ENCODE measurements around the gene PARD3.

PARD3 gene

DNA sequence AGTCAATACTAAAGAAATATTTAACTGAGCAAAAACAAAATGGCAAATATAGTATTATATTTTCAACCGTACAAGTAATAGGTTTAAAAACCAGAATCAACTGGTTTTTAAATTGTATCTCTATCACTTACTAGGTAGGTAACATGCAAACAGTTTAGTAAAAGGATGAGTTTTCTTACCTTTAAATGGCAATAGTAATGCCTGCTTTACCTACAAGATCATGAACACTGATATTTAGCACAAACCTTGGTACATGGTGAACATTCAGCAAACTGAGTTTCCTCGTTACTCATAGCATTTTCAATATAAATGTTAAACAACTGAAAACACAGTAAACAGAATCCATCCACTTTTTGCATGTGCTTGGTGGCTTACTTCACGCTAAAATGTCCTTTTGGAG lies 389.1 kb downstream of the PARD3 start:
- no peak for DNase-seq (ENCODE audit: low read depth in 2 of 2)
- H3K4me3 ChIP-seq (replicated peaks in 1 of 2; ENCODE audit: low read depth in 2 of 2, low read length in 2 of 2): no peak overlapping the region
- TF ChIP-seq, protein P1, sequence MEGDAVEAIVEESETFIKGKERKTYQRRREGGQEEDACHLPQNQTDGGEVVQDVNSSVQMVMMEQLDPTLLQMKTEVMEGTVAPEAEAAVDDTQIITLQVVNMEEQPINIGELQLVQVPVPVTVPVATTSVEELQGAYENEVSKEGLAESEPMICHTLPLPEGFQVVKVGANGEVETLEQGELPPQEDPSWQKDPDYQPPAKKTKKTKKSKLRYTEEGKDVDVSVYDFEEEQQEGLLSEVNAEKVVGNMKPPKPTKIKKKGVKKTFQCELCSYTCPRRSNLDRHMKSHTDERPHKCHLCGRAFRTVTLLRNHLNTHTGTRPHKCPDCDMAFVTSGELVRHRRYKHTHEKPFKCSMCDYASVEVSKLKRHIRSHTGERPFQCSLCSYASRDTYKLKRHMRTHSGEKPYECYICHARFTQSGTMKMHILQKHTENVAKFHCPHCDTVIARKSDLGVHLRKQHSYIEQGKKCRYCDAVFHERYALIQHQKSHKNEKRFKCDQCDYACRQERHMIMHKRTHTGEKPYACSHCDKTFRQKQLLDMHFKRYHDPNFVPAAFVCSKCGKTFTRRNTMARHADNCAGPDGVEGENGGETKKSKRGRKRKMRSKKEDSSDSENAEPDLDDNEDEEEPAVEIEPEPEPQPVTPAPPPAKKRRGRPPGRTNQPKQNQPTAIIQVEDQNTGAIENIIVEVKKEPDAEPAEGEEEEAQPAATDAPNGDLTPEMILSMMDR (IDR thresholded peaks at IDR 0.05; ENCODE audit: low read depth, low read length): no peak

DNA sequence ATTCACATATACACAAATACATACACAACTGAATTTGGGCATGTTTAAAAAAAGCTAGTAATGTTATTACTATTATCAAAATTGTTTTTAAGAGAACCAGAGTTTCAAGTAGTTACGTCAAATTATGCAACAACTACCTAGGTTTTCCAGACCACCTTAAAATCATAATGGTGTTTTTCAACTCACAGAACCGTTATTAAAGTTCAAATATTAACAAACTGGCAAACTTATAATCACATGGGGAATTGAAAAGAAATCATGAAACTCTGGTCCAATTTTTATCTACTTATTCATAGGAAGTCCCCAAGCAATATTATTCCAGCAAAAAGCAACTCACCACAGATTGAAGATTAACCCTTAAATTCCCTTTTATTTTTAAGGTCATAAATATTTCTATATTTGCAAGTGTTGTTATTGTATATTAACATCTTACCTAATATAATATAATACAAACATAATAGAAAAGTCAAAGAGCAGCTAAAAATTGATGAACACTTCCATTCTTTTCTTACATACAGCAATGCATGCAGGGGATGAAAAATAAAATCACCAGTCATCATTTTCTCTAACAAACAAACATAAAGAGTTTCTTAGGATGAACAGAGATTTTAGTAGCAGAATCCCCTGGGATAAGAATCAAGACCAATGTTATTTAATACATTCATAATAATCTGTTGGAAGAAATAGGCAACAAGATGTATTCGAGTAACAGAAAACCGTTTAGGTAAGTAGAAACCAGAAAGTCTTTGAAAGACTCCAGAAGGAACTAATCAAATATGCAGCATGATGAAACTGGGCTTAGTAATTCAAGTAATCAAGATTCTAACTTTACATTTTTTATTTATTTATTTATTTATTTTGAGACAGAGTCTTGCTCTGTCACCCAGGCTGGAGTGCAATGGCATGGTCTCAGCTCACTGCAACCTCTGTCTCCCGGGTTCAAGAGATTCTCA lies 391.1 kb downstream of the PARD3 start:
- TF ChIP-seq, protein P1 (IDR thresholded peaks at IDR 0.05; ENCODE audit: low read depth, low read length): no peak
- peak in 1 of 2 donors; percentile 21 for DNase-seq (ENCODE audit: low read depth in 2 of 2)
- no peak overlapping the region for H3K4me3 ChIP-seq (replicated peaks in 1 of 2; ENCODE audit: low read depth in 2 of 2, low read length in 2 of 2)

DNA sequence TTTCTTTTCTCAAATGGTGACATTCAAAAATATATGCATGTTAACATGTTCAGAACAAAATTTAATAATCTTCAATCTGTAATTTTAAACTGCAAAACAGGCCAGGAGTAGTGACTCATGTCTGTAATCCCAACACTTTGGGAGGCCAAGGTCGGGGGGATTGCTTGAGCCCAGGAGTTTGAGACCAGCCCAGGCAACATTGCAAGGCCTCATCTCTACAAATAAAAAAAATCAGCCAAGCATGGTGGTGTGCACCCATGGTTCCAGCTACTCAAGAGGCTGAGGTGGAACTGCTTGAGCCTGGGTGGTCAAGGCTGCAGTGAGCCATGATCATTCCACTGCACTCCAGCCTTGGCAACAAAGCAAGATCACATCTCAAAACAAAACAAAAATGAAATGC lies 394.3 kb downstream of the PARD3 start:
- TF ChIP-seq, protein P1 (IDR thresholded peaks at IDR 0.05; ENCODE audit: low read depth, low read length): no peak
- H3K4me3 ChIP-seq (replicated peaks in 1 of 2; ENCODE audit: low read depth in 2 of 2, low read length in 2 of 2): no peak overlapping the region
- no peak for DNase-seq (ENCODE audit: low read depth in 2 of 2)

DNA sequence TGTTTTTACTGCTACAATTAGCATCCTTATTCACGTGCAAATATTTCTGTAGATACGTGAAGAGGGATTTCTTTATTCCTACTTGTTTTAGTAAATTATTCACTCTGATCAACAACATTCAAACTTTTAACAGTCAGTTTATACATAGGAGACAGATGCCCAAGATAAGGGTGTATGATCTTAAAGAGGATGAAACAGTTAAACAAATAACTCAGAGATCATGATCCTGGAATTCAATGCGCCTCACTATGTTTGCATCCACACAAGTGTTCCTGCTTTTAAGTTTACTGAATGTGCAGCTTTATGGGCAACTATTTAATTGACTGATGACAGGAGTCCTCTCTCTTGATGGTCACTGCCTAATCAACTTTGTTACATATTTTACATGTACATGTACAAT lies 394.8 kb downstream of the PARD3 start:
- DNase-seq (ENCODE audit: low read depth in 2 of 2): no peak
- TF ChIP-seq, protein P1 (IDR thresholded peaks at IDR 0.05; ENCODE audit: low read depth, low read length): no peak
- no peak overlapping the region for H3K4me3 ChIP-seq (replicated peaks in 1 of 2; ENCODE audit: low read depth in 2 of 2, low read length in 2 of 2)

DNA sequence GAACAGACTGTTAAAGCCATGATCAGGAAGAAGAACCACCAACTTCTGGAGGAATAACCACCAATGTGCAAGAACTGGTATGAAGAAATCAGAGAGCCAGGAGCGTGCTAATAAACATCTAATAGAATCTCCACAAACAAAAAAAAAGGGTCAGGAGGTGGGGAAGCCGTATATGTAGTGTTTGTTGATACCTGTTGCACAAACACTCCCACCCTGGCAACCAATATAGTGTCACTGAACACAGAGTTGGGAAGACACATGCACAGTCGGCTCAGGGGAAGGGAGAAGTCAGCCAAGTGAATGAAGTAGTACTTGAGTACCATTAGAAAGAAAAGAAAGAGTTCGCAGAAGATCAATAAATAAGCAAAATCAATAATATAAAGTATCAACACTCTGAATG lies 400.1 kb downstream of the PARD3 start:
- H3K4me3 ChIP-seq (replicated peaks in 1 of 2; ENCODE audit: low read depth in 2 of 2, low read length in 2 of 2): no peak overlapping the region
- TF ChIP-seq, protein P1 (IDR thresholded peaks at IDR 0.05; ENCODE audit: low read depth, low read length): no peak
- DNase-seq (ENCODE audit: low read depth in 2 of 2): no peak

DNA sequence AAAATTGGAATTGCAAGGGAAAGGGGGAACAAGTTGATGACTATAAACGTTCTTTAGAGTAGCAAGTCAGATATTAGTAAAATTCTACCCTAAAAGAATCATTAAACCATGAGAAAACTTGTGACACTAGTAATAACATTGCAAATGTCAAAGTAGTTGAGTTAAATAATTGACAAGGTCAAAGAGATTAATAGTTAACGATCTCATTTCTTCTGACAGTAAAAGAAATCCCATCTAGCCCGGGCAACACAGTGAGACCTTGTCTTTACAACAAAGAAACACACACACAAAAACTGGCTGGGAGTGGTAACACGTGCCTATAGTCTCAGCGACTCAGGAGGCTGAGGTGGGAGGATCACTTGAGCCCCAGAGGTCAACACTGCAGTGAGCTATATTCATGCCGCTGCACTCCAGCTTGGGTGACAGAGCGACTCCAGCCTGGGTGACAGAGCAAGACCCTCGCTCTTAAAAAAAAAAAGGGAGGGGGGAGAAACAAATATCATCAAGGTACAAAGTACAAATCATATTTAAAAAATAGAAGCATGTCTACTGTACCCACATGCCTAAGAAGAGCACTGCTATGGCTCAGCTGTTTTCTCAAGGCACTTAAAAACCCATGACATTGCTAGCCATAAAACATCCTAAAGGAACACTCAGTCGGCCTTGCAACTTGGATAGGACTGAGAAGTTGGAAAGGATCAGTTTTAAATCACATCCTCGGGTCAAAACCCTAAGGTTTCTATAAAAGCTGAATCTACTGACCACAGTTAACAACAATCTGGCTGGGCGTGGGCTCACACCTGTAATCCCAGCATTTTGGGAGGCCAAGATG lies 401.1 kb downstream of the PARD3 start:
- DNase-seq (ENCODE audit: low read depth in 2 of 2): no peak
- no peak overlapping the region for H3K4me3 ChIP-seq (replicated peaks in 1 of 2; ENCODE audit: low read depth in 2 of 2, low read length in 2 of 2)
- TF ChIP-seq, protein P1 (IDR thresholded peaks at IDR 0.05; ENCODE audit: low read depth, low read length): no peak
